Measurements from ENCODE around the gene ASB11.

Gene ASB11, protein sequence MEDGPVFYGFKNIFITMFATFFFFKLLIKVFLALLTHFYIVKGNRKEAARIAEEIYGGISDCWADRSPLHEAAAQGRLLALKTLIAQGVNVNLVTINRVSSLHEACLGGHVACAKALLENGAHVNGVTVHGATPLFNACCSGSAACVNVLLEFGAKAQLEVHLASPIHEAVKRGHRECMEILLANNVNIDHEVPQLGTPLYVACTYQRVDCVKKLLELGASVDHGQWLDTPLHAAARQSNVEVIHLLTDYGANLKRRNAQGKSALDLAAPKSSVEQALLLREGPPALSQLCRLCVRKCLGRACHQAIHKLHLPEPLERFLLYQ

DNA sequence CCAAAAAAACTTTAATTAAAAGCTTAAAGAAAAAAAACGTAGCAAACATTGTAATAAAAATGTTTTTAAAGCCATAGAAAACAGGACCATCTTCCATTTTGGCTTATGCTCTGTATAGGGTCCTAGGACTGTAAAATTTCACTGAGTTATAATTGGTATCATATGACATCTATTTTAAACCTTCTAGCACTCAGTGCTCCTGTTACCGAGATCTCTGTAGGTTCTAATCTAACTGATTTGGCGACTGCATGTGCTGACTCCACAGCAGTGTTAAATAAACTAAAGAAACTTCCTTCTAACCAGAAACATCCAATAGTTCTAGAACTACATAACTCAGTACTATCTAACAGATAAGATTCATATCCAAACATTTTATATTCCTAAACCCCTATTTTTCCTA, at the start of gene ASB11:
TSS of gene ASB11 (minus strand) at position 132 of the 400 bp plus-strand sequence. CDS start at position 97, 35 bp downstream.
- Histone ChIP-seq H3K4me1 (ENCODE audit: control insufficient read depth, low read length) (no peaks in the 10 kb centered on the region), H4K20me1 (ENCODE audit: control insufficient read depth, insufficient read depth, low read depth, low read length) (no peaks in the 10 kb centered on the region), H3K4me2 (ENCODE audit: low read length) (no peak within 1 kb of the TSS), H3F3A (ENCODE audit: control insufficient read depth, insufficient read depth) (no peaks in the 10 kb centered on the region), H3K36me3 (ENCODE audit: control insufficient read depth, low read length) (peaks cover 3% of the 10 kb centered on the region; the same call in 1 of the 2 replicates), H3K27me3 (ENCODE audit: control insufficient read depth, low read length) (no peaks in the 10 kb centered on the region), H3K27ac (ENCODE audit: low read depth, low read length) (no peak within 1 kb of the TSS), H3K4me3 (ENCODE audit: low read length) (no peak within 1 kb of the TSS), H3K9me3 (ENCODE audit: control insufficient read depth, insufficient read depth, low read length) (no peaks in the 10 kb centered on the region), H3K9me2 (replicated peaks; ENCODE audit: control insufficient read depth, low read length) (no peaks in the 10 kb centered on the region), H3K79me2 (ENCODE audit: control insufficient read depth, low read length) (no peaks in the 10 kb centered on the region)
- TF ChIP-seq CTCF (IDR thresholded peaks at IDR 0.05; ENCODE audit: low read depth, low read length, poor library complexity, severe bottlenecking) = no peak
- no peak for TF ChIP-seq EZH2phosphoT487 (IDR thresholded peaks at IDR 0.05; ENCODE audit: borderline replicate concordance, low read length)

DNA sequence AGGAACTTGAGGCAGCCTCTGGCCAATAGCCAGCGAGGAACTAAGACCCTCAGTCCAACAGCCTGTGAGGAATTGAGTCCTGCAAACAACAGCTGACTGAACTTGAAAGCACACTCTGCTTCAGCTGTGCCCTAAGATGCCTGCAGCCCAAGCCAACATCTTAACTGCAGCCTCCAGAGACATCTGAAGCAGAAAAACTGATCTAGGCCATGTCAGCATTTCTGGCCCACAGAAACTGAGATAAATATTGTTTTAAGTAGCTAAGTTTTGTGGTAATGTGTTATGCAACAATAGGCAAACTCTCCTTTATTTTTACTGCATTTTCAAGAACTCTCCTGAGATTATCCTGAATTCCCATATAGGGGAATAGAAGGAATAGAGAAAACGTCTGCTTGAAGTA, 44.3 kb upstream of the ASB11 start:
- Histone ChIP-seq H3F3A (ENCODE audit: control insufficient read depth, insufficient read depth) (no peaks in the 10 kb centered on the region), H3K9me2 (replicated peaks; ENCODE audit: control insufficient read depth, low read length) (no peaks in the 10 kb centered on the region), H4K20me1 (ENCODE audit: control insufficient read depth, insufficient read depth, low read depth, low read length) (no peaks in the 10 kb centered on the region), H3K4me3 (ENCODE audit: low read length) (no peak overlapping the region), H3K4me2 (ENCODE audit: low read length) (no peak overlapping the region), H3K27me3 (ENCODE audit: control insufficient read depth, low read length) (no peaks in the 10 kb centered on the region), H3K36me3 (ENCODE audit: control insufficient read depth, low read length) (no peaks in the 10 kb centered on the region), H3K4me1 (ENCODE audit: control insufficient read depth, low read length) (peaks cover 54% of the 10 kb centered on the region), H3K9me3 (ENCODE audit: control insufficient read depth, insufficient read depth, low read length) (no peaks in the 10 kb centered on the region), H3K79me2 (ENCODE audit: control insufficient read depth, low read length) (no peaks in the 10 kb centered on the region), H3K27ac (ENCODE audit: low read depth, low read length) (no peak overlapping the region)
- TF ChIP-seq EZH2phosphoT487 (IDR thresholded peaks at IDR 0.05; ENCODE audit: borderline replicate concordance, low read length) (no peak), CTCF (IDR thresholded peaks at IDR 0.05; ENCODE audit: low read depth, low read length, poor library complexity, severe bottlenecking) (no peak)

DNA sequence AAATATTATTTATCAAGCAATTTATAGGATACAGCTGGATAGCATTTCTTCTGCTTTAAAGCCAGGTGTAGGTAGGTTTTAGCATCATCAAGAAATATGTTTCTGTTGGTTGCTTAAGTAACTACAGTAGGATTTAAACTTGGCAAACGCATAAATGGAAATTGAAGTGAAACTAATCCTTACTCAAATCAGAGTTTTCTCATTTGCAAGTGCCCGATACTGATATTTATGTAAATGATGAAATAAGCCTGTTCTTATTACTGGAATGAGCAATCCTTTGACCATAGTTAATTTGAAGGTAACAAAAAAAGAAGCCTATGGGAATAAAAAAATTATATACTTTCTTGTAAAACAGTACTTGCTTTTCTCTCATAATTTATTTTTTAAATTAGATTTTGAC, 43.1 kb upstream of the ASB11 start:
- Histone ChIP-seq H3K4me2 (ENCODE audit: low read length) (peak overlapping the region; percentile 18), H4K20me1 (ENCODE audit: control insufficient read depth, insufficient read depth, low read depth, low read length) (no peaks in the 10 kb centered on the region), H3K79me2 (ENCODE audit: control insufficient read depth, low read length) (no peaks in the 10 kb centered on the region), H3F3A (ENCODE audit: control insufficient read depth, insufficient read depth) (no peaks in the 10 kb centered on the region), H3K9me3 (ENCODE audit: control insufficient read depth, insufficient read depth, low read length) (no peaks in the 10 kb centered on the region), H3K27ac (ENCODE audit: low read depth, low read length) (peak overlapping the region; percentile 58), H3K9me2 (replicated peaks; ENCODE audit: control insufficient read depth, low read length) (no peaks in the 10 kb centered on the region), H3K27me3 (ENCODE audit: control insufficient read depth, low read length) (no peaks in the 10 kb centered on the region), H3K36me3 (ENCODE audit: control insufficient read depth, low read length) (no peaks in the 10 kb centered on the region), H3K4me3 (ENCODE audit: low read length) (no peak overlapping the region), H3K4me1 (ENCODE audit: control insufficient read depth, low read length) (peaks cover 60% of the 10 kb centered on the region)
- TF ChIP-seq EZH2phosphoT487 (IDR thresholded peaks at IDR 0.05; ENCODE audit: borderline replicate concordance, low read length) (no peak), CTCF (IDR thresholded peaks at IDR 0.05; ENCODE audit: low read depth, low read length, poor library complexity, severe bottlenecking) (no peak)
